SK-N-SH (cell line): ENCODE data around the gene SMYD4. TPM values are rescaled to one million over a fixed set of nuclear protein-coding genes. Genes with fewer than 3 reads are reported as not detected.

Source experiments
- CTCF ChIA-PET: fragments of 300-600, 350-600 bp; formaldehyde crosslinking; extraction: SDS; loops from one replicate; lab custom pipeline; 2021; lab: Yijun Ruan, JAX
- POLR2A ChIA-PET: fragments of 350-600 bp; sonication (Branson Sonifier 250); formaldehyde crosslinking; extraction: SDS; loops from one replicate; lab custom pipeline; 2020; ENCODE audit warnings: antibody characterized with exemption, inconsistent platforms; lab: Yijun Ruan, JAX
- DNase-seq: peaks from one replicate; pipeline ENCODE4 v3.0.0; 2012
- H2AFZ ChIP-seq: fragments of 200-600 bp; sonication (generic); 2 replicates; pipeline ENCODE4 v1.8.1; 2016; ENCODE audit warnings: antibody characterized with exemption, mild to moderate bottlenecking, low read depth
- H3F3A ChIP-seq: fragments of 200-600 bp; sonication (generic); replicated peaks from 2 replicates; pipeline ENCODE3; 2016; ENCODE audit warnings: antibody characterized with exemption, mild to moderate bottlenecking; ENCODE audit not compliant: insufficient read depth
- H3K27ac ChIP-seq, 2 experiments: fragments of 200-500 bp in 1 of 2; fragments of 200-600 bp in 1 of 2; sonication (Bioruptor generic) in 1 of 2; sonication (generic), shearing (Covaris generic) in 1 of 2; 2 replicates each; pipeline versions ENCODE4 v1.5.1 to v1.6.1; 2014 to 2016; ENCODE audit warnings: low read depth in 2 of 2, inconsistent platforms in 1 of 2, low read length in 1 of 2, mild to moderate bottlenecking in 1 of 2, mixed read lengths in 1 of 2
- H3K27me3 ChIP-seq: fragments of 200-600 bp; sonication (generic), shearing (Covaris generic); 2 replicates; pipeline ENCODE4 v1.6.1; 2016; ENCODE audit warnings: mixed run types; ENCODE audit not compliant: insufficient read depth
- H3K36me3 ChIP-seq, 2 experiments: fragments of 200-500 bp in 1 of 2; fragments of 200-600 bp in 1 of 2; sonication (Bioruptor generic) in 1 of 2; sonication (generic) in 1 of 2; replicated peaks in 1 of 2; 2 replicates each; pipeline versions ENCODE3 to v1.5.1; 2014 to 2016; ENCODE audit warnings: low read length in 1 of 2, mild to moderate bottlenecking in 1 of 2; ENCODE audit not compliant: insufficient read depth in 2 of 2, control insufficient read depth in 1 of 2
- H3K4me1 ChIP-seq, 2 experiments: fragments of 200-500 bp in 1 of 2; fragments of 200-600 bp in 1 of 2; sonication (Bioruptor generic) in 1 of 2; sonication (generic), shearing (Covaris generic) in 1 of 2; 2 replicates each; pipeline versions ENCODE4 v1.5.1 to v1.6.1; 2014 to 2016; ENCODE audit warnings: low read depth in 1 of 2, low read length in 1 of 2, mixed run types in 1 of 2; ENCODE audit not compliant: insufficient read depth in 2 of 2, control insufficient read depth in 1 of 2
- H3K4me2 ChIP-seq: fragments of 200-600 bp; sonication (generic), shearing (Covaris generic); 2 replicates; pipeline ENCODE4 v1.6.1; 2017; ENCODE audit warnings: mixed run types
- H3K4me3 ChIP-seq, 2 experiments: fragments of 200-500 bp in 1 of 2; fragments of 200-600 bp in 1 of 2; sonication (Bioruptor generic) in 1 of 2; sonication (generic), shearing (Covaris generic) in 1 of 2; 2 replicates each; pipeline versions ENCODE4 v1.5.1 to v1.8.1; 2014 to 2016; ENCODE audit warnings: low read depth in 2 of 2, inconsistent platforms in 1 of 2, low read length in 1 of 2, mild to moderate bottlenecking in 1 of 2, mixed read lengths in 1 of 2, moderate library complexity in 1 of 2
- H3K79me2 ChIP-seq: fragments of 200-600 bp; sonication (generic); 2 replicates; pipeline ENCODE4 v1.8.1; 2017; ENCODE audit warnings: mild to moderate bottlenecking; ENCODE audit not compliant: insufficient read depth
- H3K9ac ChIP-seq: fragments of 200-600 bp; sonication (generic); 2 replicates; pipeline ENCODE4 v1.6.1; 2017; ENCODE audit warnings: mixed run types
- H3K9me2 ChIP-seq: fragments of 200-600 bp; sonication (generic); 2 replicates; pipeline ENCODE4 v1.6.1; 2017; ENCODE audit warnings: mixed run types
- H3K9me3 ChIP-seq: fragments of 200-600 bp; sonication (generic); 2 replicates; pipeline ENCODE4 v1.6.1; 2017; ENCODE audit warnings: mixed run types, mild to moderate bottlenecking, moderate library complexity
- H4K20me1 ChIP-seq: fragments of 200-600 bp; sonication (generic); 2 replicates; pipeline ENCODE4 v1.6.1; 2017; ENCODE audit warnings: mild to moderate bottlenecking, mixed run types; ENCODE audit not compliant: insufficient read depth
- ELF1 ChIP-seq: IDR thresholded peaks from 2 replicates; pipeline ENCODE4 v1.4.0; 2012
- FOSL2 ChIP-seq: IDR thresholded peaks from 2 replicates; pipeline ENCODE4 v1.4.0; 2012; ENCODE audit warnings: low read depth, mild to moderate bottlenecking, moderate library complexity, borderline replicate concordance
- IRF3 ChIP-seq: fragments of 150-350 bp; IDR thresholded peaks from 2 replicates; pipeline ENCODE4 v1.6.1; 2016; ENCODE audit warnings: mild to moderate bottlenecking, low read depth, low read length
- NRF1 ChIP-seq: IDR thresholded peaks from 2 replicates; pipeline ENCODE4 v1.6.1; 2012; ENCODE audit warnings: low read depth, mild to moderate bottlenecking, low read length
- PBX3 ChIP-seq: IDR thresholded peaks from 2 replicates; pipeline ENCODE4; 2012
- RAD21 ChIP-seq: IDR thresholded peaks from 2 replicates; pipeline ENCODE4 v1.6.1; 2012; ENCODE audit warnings: mild to moderate bottlenecking, low read length
- SMC3 ChIP-seq: IDR thresholded peaks from 2 replicates; pipeline ENCODE4 v1.6.1; 2012; ENCODE audit warnings: low read depth, low read length, improper control_type of control experiment
- TCF12 ChIP-seq: IDR thresholded peaks from 2 replicates; pipeline ENCODE4 v1.4.0; 2012
- TEAD4 ChIP-seq: IDR thresholded peaks from 2 replicates; pipeline ENCODE4 v1.4.0; 2012; ENCODE audit warnings: mild to moderate bottlenecking, borderline replicate concordance; ENCODE audit not compliant: insufficient read depth
- USF1 ChIP-seq: IDR thresholded peaks from 2 replicates; pipeline ENCODE4 v1.4.0; 2012; ENCODE audit warnings: low read depth, borderline replicate concordance
- USF2 ChIP-seq: fragments of 150-350 bp; IDR thresholded peaks from 2 replicates; pipeline ENCODE4 v1.6.1; 2017; ENCODE audit warnings: antibody characterized with exemption, low read length, low read depth, borderline replicate concordance
- YY1 ChIP-seq: IDR thresholded peaks from 2 replicates; pipeline ENCODE4 v1.4.0; 2012; ENCODE audit warnings: low read depth, mild to moderate bottlenecking
- WGBS: methylation state at CpG from one replicate; pipeline ENCODE4 v1.1.6; 2017; ENCODE audit warnings: low lambda C conversion rate; 5-methylcytosine and 5-hydroxymethylcytosine counted together
- polyA plus RNA-seq, 3 experiments: library from polyadenylated mRNA; depleted of rRNA; stranded (reverse); fragments of >200 nt; gene quantifications; 2 replicates each; pipeline ENCODE4 v1.2.3, GENCODE V29; 2012

SMYD4 gene
- polyA plus RNA-seq, 1 of the 3 experiments (the other 2 are of a cell fraction), result 4.9 TPM

GRCh38 chr17:1732241-1732832 is 97.4 kb downstream of the SMYD4 start (continued):
- TF ChIP-seq USF1 (no peak), USF2 (no peak), TEAD4 (no peak), ELF1 (no peak)
- TF ChIP-seq, all 33 proteins: peak for 0

- H3K27me3 ChIP-seq, result no peaks in the 10 kb centered on the region
- no peak overlapping the region for H3K27ac ChIP-seq
- no peaks in the 10 kb centered on the region for H4K20me1 ChIP-seq
- CTCF ChIA-PET, result interaction anchor here (2.2 kb wide), 1 partner anchor 10 kb away, joined by 7 read pairs; no protein-coding TSS in a partner anchor
- H3K9ac ChIP-seq, result no peak overlapping the region
- peak; percentile 22 for DNase-seq
- TF ChIP-seq RAD21, result no peak
- TF ChIP-seq PBX3, result no peak
- no peak for TF ChIP-seq FOSL2
- no peak for TF ChIP-seq TCF12
- no peak for TF ChIP-seq YY1
- TF ChIP-seq SMC3, result no peak
- TF ChIP-seq IRF3, result no peak
- TF ChIP-seq NRF1, result no peak
- peaks cover 0 to 37% of the 10 kb centered on the region in 2 experiments for H3K36me3 ChIP-seq
- POLR2A ChIA-PET, result no interaction called here
- WGBS, result 97% methylated on average over 3 of the region's 10 CpGs
- no peak overlapping the region for H3K4me3 ChIP-seq
- H2AFZ ChIP-seq, result no peak overlapping the region
- H3K4me1 ChIP-seq, result no peaks in the 10 kb centered on the region
- no peaks in the 10 kb centered on the region for H3K9me3 ChIP-seq
- H3K9me2 ChIP-seq, result no peaks in the 10 kb centered on the region
- H3K79me2 ChIP-seq, result peaks cover 4% of the 10 kb centered on the region; the same call in 1 of the 2 replicates
- no peaks in the 10 kb centered on the region for H3F3A ChIP-seq
- no peak overlapping the region for H3K4me2 ChIP-seq
These were observed 98.6 kb downstream of the SMYD4 start for GRCh38 chr17:1731194-1731506.
